IPS-20b (cell line): ENCODE measurements around the gene DOCK10.

Source experiments
- H3K27ac ChIP-seq: one replicate; pipeline ENCODE4 v1.5.1; 2013; ENCODE audit warnings: low read length
- H3K27me3 ChIP-seq: 2 replicates; pipeline ENCODE4 v1.6.1; 2013; ENCODE audit warnings: mild to moderate bottlenecking, low read length, inconsistent platforms; ENCODE audit not compliant: insufficient read depth
- H3K36me3 ChIP-seq: 2 replicates; pipeline ENCODE4 v1.6.1; 2013; ENCODE audit warnings: low read depth, mild to moderate bottlenecking, inconsistent platforms, low read length, moderate library complexity; ENCODE audit not compliant: insufficient read depth
- H3K4me1 ChIP-seq: 2 replicates; pipeline ENCODE4 v1.6.1; 2013; ENCODE audit warnings: mild to moderate bottlenecking, control low read depth, inconsistent platforms, low read length, moderate library complexity; ENCODE audit not compliant: insufficient read depth
- H3K4me3 ChIP-seq: 2 replicates; pipeline ENCODE4 v1.5.1; 2013; ENCODE audit warnings: mild to moderate bottlenecking, low read length, inconsistent platforms
- H3K9ac ChIP-seq: 2 replicates; pipeline ENCODE4 v1.6.1; 2013; ENCODE audit warnings: low read depth, mild to moderate bottlenecking, inconsistent platforms, low read length, moderate library complexity
- H3K9me3 ChIP-seq: 2 replicates; pipeline ENCODE4 v1.6.1; 2013; ENCODE audit warnings: mild to moderate bottlenecking, low read depth, low read length, inconsistent platforms; ENCODE audit not compliant: insufficient read depth

Gene DOCK10

DNA sequence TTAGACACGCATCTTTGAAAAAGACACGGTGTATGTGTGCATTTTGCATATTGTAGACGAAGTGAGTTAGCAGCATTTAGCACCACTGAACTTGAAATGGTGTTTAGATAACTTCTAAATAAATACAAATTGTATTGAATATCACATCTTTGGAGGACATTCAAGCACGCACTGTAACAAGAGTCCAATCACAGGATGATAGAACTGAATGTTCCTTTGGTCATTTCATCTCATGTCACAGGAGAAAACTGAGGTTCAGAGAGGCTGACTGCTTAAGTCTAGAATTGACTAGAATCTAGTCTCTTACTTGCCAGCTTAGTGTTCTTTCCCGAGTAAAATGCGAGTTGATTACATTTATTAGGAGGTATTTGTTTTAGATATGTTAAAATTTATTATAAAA is 206.9 kb downstream of the DOCK10 start:
- H3K4me1 ChIP-seq, result no peaks in the 10 kb centered on the region
- H3K36me3 ChIP-seq, result no peaks in the 10 kb centered on the region
- no peak overlapping the region for H3K27ac ChIP-seq

DNA sequence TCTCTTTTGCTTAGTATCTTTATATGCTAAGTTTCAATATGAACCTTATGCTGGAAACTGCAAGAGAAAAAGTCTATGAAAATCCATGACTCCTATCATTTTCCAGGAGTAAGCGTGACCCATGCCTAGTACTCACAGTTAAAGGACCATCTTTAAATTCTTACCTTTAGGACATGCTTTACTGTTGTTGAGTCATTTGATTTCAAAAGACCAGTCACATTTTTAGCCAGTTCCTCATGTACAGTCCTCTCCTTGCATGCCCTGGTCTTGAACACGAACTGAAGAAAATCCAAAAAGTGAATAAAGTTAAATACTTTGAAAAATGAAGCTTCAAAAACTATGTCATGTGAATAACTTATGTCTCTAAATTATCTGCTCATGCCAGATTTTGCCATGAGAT is 208.3 kb downstream of the DOCK10 start:
- H3K27me3 ChIP-seq, result no peaks in the 10 kb centered on the region
- no peak overlapping the region for H3K4me3 ChIP-seq
- H3K9ac ChIP-seq, result no peak overlapping the region
- H3K36me3 ChIP-seq, result no peaks in the 10 kb centered on the region
- H3K27ac ChIP-seq, result no peak overlapping the region
- H3K4me1 ChIP-seq, result no peaks in the 10 kb centered on the region
- no peaks in the 10 kb centered on the region for H3K9me3 ChIP-seq

More for the DNA sequence above, 206.9 kb downstream of the DOCK10 start:
- no peak overlapping the region for H3K4me3 ChIP-seq
- no peaks in the 10 kb centered on the region for H3K27me3 ChIP-seq
- H3K9me3 ChIP-seq, result no peaks in the 10 kb centered on the region
- no peak overlapping the region for H3K9ac ChIP-seq

DNA sequence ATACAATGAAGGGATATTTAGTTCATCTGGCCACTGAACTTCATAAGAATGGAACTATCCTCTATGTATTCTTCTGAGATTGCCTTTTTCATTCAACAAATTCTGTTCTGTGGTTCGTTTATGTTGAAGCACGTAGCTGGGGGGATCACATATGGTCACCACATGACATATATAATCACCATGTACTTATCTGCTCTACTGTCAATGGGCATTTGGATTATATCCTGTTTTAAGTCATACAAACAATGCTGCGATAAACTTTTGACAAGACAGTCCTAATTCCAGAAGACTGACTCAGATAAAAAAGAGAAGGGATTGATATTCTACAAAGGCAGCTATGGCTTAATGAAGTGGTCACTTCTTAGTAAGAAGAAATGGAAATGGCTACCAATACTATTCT is 210.1 kb downstream of the DOCK10 start:
- H3K9ac ChIP-seq, result no peak overlapping the region
- no peaks in the 10 kb centered on the region for H3K36me3 ChIP-seq
- no peak overlapping the region for H3K27ac ChIP-seq
- H3K27me3 ChIP-seq, result no peaks in the 10 kb centered on the region
- no peaks in the 10 kb centered on the region for H3K9me3 ChIP-seq
- no peaks in the 10 kb centered on the region for H3K4me1 ChIP-seq
- no peak overlapping the region for H3K4me3 ChIP-seq

DNA sequence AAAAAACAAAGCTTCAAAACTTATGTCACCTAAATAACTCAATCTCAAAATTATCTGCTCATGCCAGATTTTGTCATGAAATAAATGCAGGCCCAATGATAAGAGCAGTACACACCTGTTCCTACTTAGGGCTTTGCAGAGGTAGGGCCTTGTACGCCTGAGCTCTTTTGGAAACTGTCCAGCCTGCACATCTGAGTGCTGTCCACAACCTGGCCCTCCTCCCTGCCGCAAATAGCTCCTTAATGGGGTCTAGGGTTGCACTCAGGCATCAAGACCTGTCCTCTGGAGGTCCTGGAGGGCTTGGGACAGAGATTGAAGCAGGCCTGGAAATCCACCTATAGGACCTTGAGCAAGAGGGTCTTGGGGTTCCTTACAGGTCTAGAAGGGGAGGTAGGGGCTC is 210.7 kb downstream of the DOCK10 start:
- no peaks in the 10 kb centered on the region for H3K4me1 ChIP-seq
- H3K9me3 ChIP-seq, result no peaks in the 10 kb centered on the region
- no peaks in the 10 kb centered on the region for H3K27me3 ChIP-seq
- no peak overlapping the region for H3K4me3 ChIP-seq
- no peak overlapping the region for H3K27ac ChIP-seq
- no peak overlapping the region for H3K9ac ChIP-seq
- no peaks in the 10 kb centered on the region for H3K36me3 ChIP-seq

DNA sequence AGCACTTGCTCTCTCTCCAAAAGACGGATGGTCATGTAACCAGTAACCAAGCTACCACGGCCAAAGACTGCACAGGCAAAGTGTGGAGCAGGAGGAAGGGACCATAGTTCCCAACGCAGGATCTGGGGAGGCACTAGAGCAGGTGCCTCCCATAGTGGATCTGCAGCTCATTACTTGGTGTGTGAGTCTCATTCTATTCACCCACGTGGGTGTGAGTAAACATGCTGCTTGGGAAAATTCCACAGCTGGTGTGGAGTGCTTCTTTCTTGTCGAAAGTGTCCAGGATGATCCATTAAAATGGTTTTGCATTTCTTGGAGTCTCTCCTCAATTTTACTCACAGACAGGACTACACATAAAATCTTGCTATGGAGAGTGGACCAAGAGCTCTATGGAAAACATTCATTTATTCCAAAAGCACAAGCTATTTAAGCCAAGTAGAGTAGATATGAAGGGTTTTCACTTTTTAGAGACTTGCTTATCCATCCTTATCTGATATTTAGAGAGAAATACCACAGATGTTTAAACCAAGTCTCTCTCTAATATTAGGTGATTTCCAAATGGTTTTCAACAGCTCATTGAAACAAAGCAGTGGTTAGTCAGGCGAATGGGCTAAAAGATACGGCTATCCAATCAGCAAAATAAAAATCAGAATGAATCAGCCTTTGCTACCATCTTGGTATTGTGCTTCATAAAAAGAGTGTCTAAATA is 221.8 kb downstream of the DOCK10 start:
- Histone ChIP-seq H3K4me3 (no peak overlapping the region), H3K9me3 (no peaks in the 10 kb centered on the region), H3K27ac (no peak overlapping the region), H3K4me1 (no peaks in the 10 kb centered on the region), H3K27me3 (no peaks in the 10 kb centered on the region), H3K36me3 (no peaks in the 10 kb centered on the region), H3K9ac (no peak overlapping the region)

DNA sequence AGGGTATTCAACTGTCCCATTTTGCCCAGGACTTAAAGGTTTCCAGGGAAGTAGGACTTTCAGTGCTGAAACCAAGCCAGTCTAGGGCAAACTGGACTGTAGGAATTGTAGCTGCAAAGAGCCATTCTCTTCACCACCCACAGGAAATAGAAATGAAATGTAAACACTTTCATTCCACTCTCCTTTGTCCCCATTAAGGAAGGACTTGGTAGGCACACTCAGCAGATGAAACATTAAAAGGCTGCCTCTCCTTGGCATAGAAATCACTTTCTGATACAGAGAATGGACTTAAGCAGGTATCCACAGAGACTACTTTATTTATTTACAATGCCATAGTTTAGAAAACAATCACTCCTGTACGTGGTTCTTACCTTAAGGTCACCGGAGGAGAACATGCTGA is 223.2 kb downstream of the DOCK10 start:
- H3K27me3 ChIP-seq, result no peaks in the 10 kb centered on the region
- H3K9ac ChIP-seq, result no peak overlapping the region
- H3K9me3 ChIP-seq, result no peaks in the 10 kb centered on the region
- no peaks in the 10 kb centered on the region for H3K4me1 ChIP-seq
- H3K4me3 ChIP-seq, result no peak overlapping the region
- no peaks in the 10 kb centered on the region for H3K36me3 ChIP-seq
- no peak overlapping the region for H3K27ac ChIP-seq

DNA sequence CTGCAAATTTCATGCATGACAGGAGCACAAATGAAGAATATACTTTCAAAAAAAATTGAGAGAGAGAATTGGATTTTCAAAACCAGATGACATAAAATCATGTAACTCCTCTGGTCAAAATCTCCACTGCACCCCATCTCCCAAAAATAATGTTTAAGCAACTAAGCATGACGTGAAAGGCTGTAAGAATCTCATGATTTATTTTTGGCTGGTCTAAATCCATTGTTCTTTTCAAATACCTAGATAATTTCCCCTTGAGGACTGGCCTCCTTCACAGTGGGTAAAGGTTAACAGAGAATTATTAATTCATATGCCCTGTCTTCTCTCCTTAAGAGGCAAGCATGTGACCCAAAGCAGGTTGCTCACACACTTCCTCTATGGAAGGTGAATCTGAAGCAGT is 224.6 kb downstream of the DOCK10 start:
- Histone ChIP-seq H3K36me3 (no peaks in the 10 kb centered on the region), H3K9ac (no peak overlapping the region), H3K9me3 (no peaks in the 10 kb centered on the region)

DNA sequence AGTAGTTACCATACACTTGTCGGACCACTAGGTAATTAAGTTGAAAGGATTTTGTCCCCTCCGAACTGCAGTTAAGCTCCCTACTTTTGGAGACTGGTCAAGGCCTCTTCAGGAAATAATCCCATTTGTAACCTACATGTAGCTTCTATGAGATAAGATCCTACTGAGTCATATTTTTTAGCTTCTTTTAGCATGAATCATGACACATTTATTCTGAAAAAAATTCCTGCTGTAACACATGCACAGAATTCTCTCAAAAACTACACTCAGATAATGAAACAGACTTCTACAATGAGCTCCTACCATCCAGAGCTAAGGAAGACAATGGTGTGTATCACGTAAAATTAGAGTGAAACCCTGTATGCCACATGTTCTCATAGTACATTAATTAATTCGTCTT is 225.5 kb downstream of the DOCK10 start:
- Histone ChIP-seq H3K9me3 (no peaks in the 10 kb centered on the region), H3K27me3 (no peaks in the 10 kb centered on the region), H3K9ac (no peak overlapping the region), H3K36me3 (no peaks in the 10 kb centered on the region), H3K4me1 (no peaks in the 10 kb centered on the region), H3K4me3 (no peak overlapping the region), H3K27ac (no peak overlapping the region)

More for the DNA sequence above, 224.6 kb downstream of the DOCK10 start:
- no peaks in the 10 kb centered on the region for H3K4me1 ChIP-seq
- no peak overlapping the region for H3K27ac ChIP-seq
- no peaks in the 10 kb centered on the region for H3K27me3 ChIP-seq
- H3K4me3 ChIP-seq, result no peak overlapping the region

DNA sequence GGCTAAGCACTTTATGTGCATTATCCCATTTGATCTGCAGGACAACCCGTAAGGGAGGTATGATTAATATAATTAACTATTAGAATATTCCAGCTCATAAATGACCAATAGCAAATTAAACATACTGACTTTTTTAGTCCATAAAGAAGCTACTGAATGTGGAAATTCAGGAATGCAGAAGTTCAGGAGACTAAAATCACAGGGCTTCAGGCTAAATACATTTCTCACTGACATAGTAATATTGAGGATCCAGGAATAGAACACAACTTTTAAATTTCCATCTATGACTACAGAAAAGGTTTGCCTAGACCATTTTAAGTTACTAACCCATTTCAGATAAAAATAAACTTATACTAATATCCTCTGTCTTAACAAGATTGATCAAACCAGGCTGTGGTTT is 228.7 kb downstream of the DOCK10 start:
- Histone ChIP-seq H3K4me3 (no peak overlapping the region), H3K9me3 (no peaks in the 10 kb centered on the region), H3K36me3 (no peaks in the 10 kb centered on the region), H3K27me3 (no peaks in the 10 kb centered on the region), H3K27ac (no peak overlapping the region), H3K4me1 (no peaks in the 10 kb centered on the region), H3K9ac (no peak overlapping the region)

DNA sequence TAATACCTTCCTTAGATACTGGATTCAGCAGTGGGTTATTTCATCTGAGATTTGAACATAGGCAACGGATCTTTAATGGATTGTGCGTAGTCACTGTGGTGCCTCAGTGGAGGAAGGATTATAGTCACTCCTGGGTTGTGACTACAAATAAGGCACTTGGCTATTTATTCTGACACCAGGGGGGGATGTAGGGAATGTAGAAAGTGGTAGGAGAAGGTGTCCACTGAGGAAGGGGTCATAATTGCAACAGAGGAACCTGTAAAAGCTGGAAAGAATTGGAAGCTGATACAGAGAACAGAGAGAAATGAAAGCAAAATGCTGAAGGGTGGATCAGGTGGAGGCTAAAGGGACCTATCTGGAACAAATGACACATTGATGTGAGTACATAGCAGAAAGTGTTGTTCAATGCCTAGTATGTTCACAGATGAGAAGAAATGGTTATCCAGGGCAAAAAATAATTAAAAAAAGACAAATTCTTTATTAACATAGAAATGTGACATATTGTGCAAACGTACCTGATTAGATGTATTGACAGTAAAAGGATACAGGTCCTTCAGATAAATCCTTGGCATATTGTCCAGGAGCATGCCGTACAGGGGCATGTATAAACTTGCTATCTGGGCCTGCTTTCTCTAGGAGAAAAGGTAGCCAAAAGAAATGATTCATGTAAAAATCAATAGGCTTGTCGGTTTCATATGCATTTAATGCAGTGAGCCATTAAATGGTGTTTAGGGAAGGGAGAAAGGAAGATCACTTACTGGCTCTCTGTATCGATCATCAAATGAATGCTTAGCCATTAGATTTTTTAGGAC is 234.9 kb downstream of the DOCK10 start:
- Histone ChIP-seq H3K9ac (no peak overlapping the region), H3K36me3 (no peaks in the 10 kb centered on the region), H3K4me1 (no peaks in the 10 kb centered on the region), H3K27ac (no peak overlapping the region), H3K9me3 (no peaks in the 10 kb centered on the region), H3K27me3 (no peaks in the 10 kb centered on the region), H3K4me3 (no peak overlapping the region)

DNA sequence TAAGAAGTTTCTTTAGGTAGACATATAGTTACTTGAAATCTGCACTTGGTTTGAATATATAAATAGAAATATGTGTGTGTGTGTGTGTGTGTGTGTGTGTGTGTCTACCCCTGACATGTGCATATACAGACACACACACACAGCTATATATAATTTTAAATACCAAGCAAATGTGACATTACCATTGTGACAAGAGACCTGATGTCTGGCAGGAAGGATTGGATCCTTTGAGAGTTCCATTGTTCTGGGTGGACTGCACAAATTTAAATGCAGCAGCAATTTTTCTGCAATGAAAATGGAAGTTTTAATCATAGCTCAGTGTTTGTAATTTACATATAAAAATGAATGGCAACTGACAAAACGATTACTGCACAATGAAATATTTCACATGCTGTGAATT is 238.3 kb downstream of the DOCK10 start:
- Histone ChIP-seq H3K9me3 (no peaks in the 10 kb centered on the region), H3K4me3 (no peak overlapping the region), H3K27me3 (no peaks in the 10 kb centered on the region), H3K9ac (no peak overlapping the region), H3K36me3 (no peaks in the 10 kb centered on the region), H3K27ac (no peak overlapping the region), H3K4me1 (no peaks in the 10 kb centered on the region)

DNA sequence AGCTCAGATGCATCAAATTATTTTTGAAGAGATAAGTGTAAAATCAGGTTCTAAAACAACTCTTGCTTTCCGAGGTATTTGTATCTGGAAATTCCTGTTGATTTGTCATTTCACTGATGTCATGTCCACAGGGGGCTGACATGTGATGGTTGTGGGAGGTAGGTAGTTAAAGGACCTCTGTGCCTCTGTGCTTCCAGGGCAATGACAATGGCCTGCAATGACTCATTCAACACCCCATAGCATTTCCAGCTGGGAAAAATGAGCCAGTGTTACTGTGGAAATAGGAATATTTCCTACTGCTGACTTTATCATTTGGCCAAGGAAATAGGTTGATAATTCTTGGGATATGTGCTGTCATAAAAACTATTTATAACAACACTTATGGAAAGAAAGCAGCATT is 239.9 kb downstream of the DOCK10 start:
- Histone ChIP-seq H3K9ac (no peak overlapping the region), H3K4me3 (no peak overlapping the region), H3K4me1 (no peaks in the 10 kb centered on the region), H3K27me3 (no peaks in the 10 kb centered on the region), H3K36me3 (no peaks in the 10 kb centered on the region), H3K9me3 (no peaks in the 10 kb centered on the region), H3K27ac (no peak overlapping the region)
